Activated naive CD4-positive, alpha-beta T cell treated with anti-CD3 and anti-CD28 coated beads, Interleukin-2, amount 50 U/mL, for 72 hours (primary cell): ENCODE data around the gene DISP1. TPM values are rescaled to one million over a fixed set of nuclear protein-coding genes. Genes with fewer than 3 reads are reported as not detected.

Source experiments
- ATAC-seq, 2 donors: fragments of 150-1000 bp; cut with Tn5 transposase; 2 replicates each; pipeline ENCODE4 v1.10.0; 2021; ENCODE audit warnings: mild to moderate bottlenecking in 2 of 2, moderate library complexity in 2 of 2
- DNase-seq, 2 donors: peaks; one replicate each; pipeline ENCODE4 v3.0.0; 2021 to 2022; ENCODE audit warnings: low spot score in 2 of 2
- H3K27ac Mint-ChIP-seq, 2 donors: one replicate each; pipeline ENCODE4 v1.8.0; 2022; ENCODE audit warnings: mild to moderate bottlenecking in 2 of 2, mixed read lengths in 2 of 2
- H3K36me3 Mint-ChIP-seq, 2 donors: one replicate each; pipeline ENCODE4 v1.8.0; 2022; ENCODE audit warnings: mixed read lengths in 2 of 2
- H3K9me3 Mint-ChIP-seq, 2 donors: one replicate each; pipeline ENCODE4 v1.8.0; 2022; ENCODE audit warnings: mixed read lengths in 2 of 2
- total RNA-seq, 2 donors: library from RNA; stranded (reverse); gene quantifications; one replicate each; pipeline ENCODE4 v1.2.3, GENCODE V29; 2022

Gene DISP1
- total RNA-seq: 1 to 10 TPM; 1.5 to 2.0 TPM

GRCh38 chr1:222814536-222815439 lies at the start of gene DISP1:
DISP1 (plus strand) TSS chr1:222815039; CDS start chr1:222942824, 127,785 bp downstream.
- DNase-seq (peak; percentile 67 to 80), ATAC-seq (peak; percentile 89 to 93)
- Mint-ChIP-seq H3K36me3 (peaks cover 0 to 6% of the 10 kb centered on the region in 2 donors), H3K9me3 (peaks cover 5 to 6% of the 10 kb centered on the region in 2 donors), H3K27ac (peak within 1 kb of the TSS; percentile 92 to 97)

GRCh38 chr1:222767152-222767571 lies 47.7 kb upstream of the DISP1 start:
- ATAC-seq (no peak), DNase-seq (no peak)
- Mint-ChIP-seq H3K36me3 (peaks cover 13 to 27% of the 10 kb centered on the region in 2 donors), H3K27ac (no peak overlapping the region), H3K9me3 (peaks cover 13 to 19% of the 10 kb centered on the region in 2 donors)

- DNase-seq: no peak
- Mint-ChIP-seq H3K36me3 (peaks cover 12 to 27% of the 10 kb centered on the region in 2 donors), H3K9me3 (peaks cover 12 to 19% of the 10 kb centered on the region in 2 donors), H3K27ac (no peak overlapping the region)
- no peak for ATAC-seq
Observed at GRCh38 chr1:222768592-222768991, 46.2 kb upstream of the DISP1 start.

GRCh38 chr1:222769181-222769580 lies 45.7 kb upstream of the DISP1 start:
- Mint-ChIP-seq H3K36me3 (peaks cover 12 to 27% of the 10 kb centered on the region in 2 donors), H3K27ac (no peak overlapping the region), H3K9me3 (peaks cover 12 to 19% of the 10 kb centered on the region in 2 donors)
- no peak for DNase-seq
- no peak for ATAC-seq

GRCh38 chr1:222769971-222770620 lies 44.7 kb upstream of the DISP1 start:
- H3K27ac Mint-ChIP-seq: no peak overlapping the region
- DNase-seq (no peak), ATAC-seq (no peak)
- peaks cover 12 to 27% of the 10 kb centered on the region in 2 donors for H3K36me3 Mint-ChIP-seq
- H3K9me3 Mint-ChIP-seq: peaks cover 12 to 19% of the 10 kb centered on the region in 2 donors

- peaks cover 12 to 19% of the 10 kb centered on the region in 2 donors for H3K9me3 Mint-ChIP-seq
- DNase-seq (no peak), ATAC-seq (no peak)
- H3K36me3 Mint-ChIP-seq: peaks cover 12 to 24% of the 10 kb centered on the region in 2 donors
- peak overlapping the region; percentile 21 to 81 for H3K27ac Mint-ChIP-seq
Observed at GRCh38 chr1:222772996-222773379, 41.9 kb upstream of the DISP1 start.

- H3K36me3 Mint-ChIP-seq: no peaks in the 10 kb centered on the region
- ATAC-seq: no peak
- no peaks in the 10 kb centered on the region for H3K9me3 Mint-ChIP-seq
- DNase-seq: no peak
- H3K27ac Mint-ChIP-seq: no peak overlapping the region
Observed at GRCh38 chr1:222777463-222777862, 37.4 kb upstream of the DISP1 start.

- DNase-seq (no peak), ATAC-seq (no peak)
- Mint-ChIP-seq H3K9me3 (no peaks in the 10 kb centered on the region), H3K27ac (no peak overlapping the region), H3K36me3 (no peaks in the 10 kb centered on the region)
Observed at GRCh38 chr1:222777977-222778376, 36.9 kb upstream of the DISP1 start.

GRCh38 chr1:222781251-222781650 lies 33.6 kb upstream of the DISP1 start:
- no peak for DNase-seq
- Mint-ChIP-seq H3K36me3 (no peaks in the 10 kb centered on the region), H3K27ac (no peak overlapping the region), H3K9me3 (no peaks in the 10 kb centered on the region)
- no peak for ATAC-seq

- Mint-ChIP-seq H3K27ac (no peak overlapping the region), H3K36me3 (no peaks in the 10 kb centered on the region), H3K9me3 (no peaks in the 10 kb centered on the region)
- DNase-seq (no peak), ATAC-seq (no peak)
Observed at GRCh38 chr1:222783051-222783450, 31.8 kb upstream of the DISP1 start.

- Mint-ChIP-seq H3K9me3 (peaks cover 0 to 6% of the 10 kb centered on the region in 2 donors), H3K36me3 (peaks cover 0 to 1% of the 10 kb centered on the region in 2 donors), H3K27ac (no peak overlapping the region)
- ATAC-seq (no peak), DNase-seq (no peak)
Observed at GRCh38 chr1:222784371-222784770, 30.5 kb upstream of the DISP1 start.

GRCh38 chr1:222784916-222785315 lies 29.9 kb upstream of the DISP1 start:
- ATAC-seq: no peak
- Mint-ChIP-seq H3K27ac (no peak overlapping the region), H3K9me3 (peaks cover 0 to 11% of the 10 kb centered on the region in 2 donors), H3K36me3 (peaks cover 0 to 7% of the 10 kb centered on the region in 2 donors)
- DNase-seq: no peak

GRCh38 chr1:222785529-222785928 lies 29.3 kb upstream of the DISP1 start:
- Mint-ChIP-seq H3K27ac (no peak overlapping the region), H3K36me3 (peaks cover 0 to 7% of the 10 kb centered on the region in 2 donors), H3K9me3 (peaks cover 0 to 11% of the 10 kb centered on the region in 2 donors)
- no peak for ATAC-seq
- DNase-seq: no peak

- no peak for DNase-seq
Observed at GRCh38 chr1:222786121-222786520, 28.7 kb upstream of the DISP1 start.

GRCh38 chr1:222787729-222788128 lies 27.1 kb upstream of the DISP1 start:
- no peak for DNase-seq
- ATAC-seq: no peak
- no peak overlapping the region for H3K27ac Mint-ChIP-seq
- peaks cover 0 to 7% of the 10 kb centered on the region in 2 donors for H3K36me3 Mint-ChIP-seq
- peaks cover 0 to 11% of the 10 kb centered on the region in 2 donors for H3K9me3 Mint-ChIP-seq

More at GRCh38 chr1:222786121-222786520, 28.7 kb upstream of the DISP1 start:
- ATAC-seq: no peak
- Mint-ChIP-seq H3K27ac (no peak overlapping the region), H3K36me3 (peaks cover 0 to 7% of the 10 kb centered on the region in 2 donors), H3K9me3 (peaks cover 0 to 11% of the 10 kb centered on the region in 2 donors)

- H3K27ac Mint-ChIP-seq: no peak overlapping the region
- no peak for ATAC-seq
- DNase-seq: no peak
- peaks cover 0 to 11% of the 10 kb centered on the region in 2 donors for H3K9me3 Mint-ChIP-seq
- peaks cover 0 to 7% of the 10 kb centered on the region in 2 donors for H3K36me3 Mint-ChIP-seq
Observed at GRCh38 chr1:222788402-222789156, 26.3 kb upstream of the DISP1 start.
